ENCODE results near the gene RFX4. TPM values are rescaled to one million over a fixed set of nuclear protein-coding genes. Genes with fewer than 3 reads are reported as not detected.

Gene RFX4
- total RNA-seq, 2 experiments from 2014 or later, result not detected

Other genes starting within 250 kb of the RFX4 start
- gene POLR3B, start 225.3 kb upstream of the RFX4 start, total RNA-seq (2014; rRNA removed; shearing (Covaris generic)), result 14.7 and 18.1 TPM in 2 replicates
- gene POLR3B, start 225.3 kb upstream of the RFX4 start, total RNA-seq (2022), result 14.3 and 17.6 TPM in 2 replicates
- not detected in 2 replicates for gene RIC8B, start 191.7 kb downstream of the RFX4 start, total RNA-seq (2014; rRNA removed; shearing (Covaris generic))
- gene RIC8B, start 191.7 kb downstream of the RFX4 start, total RNA-seq (2022), result 9.6 TPM in 2 replicates